DMS79 (cell line): ENCODE measurements around the gene RBM20.

Source experiments
- DNase-seq: peaks from one replicate; lab custom pipeline; 2025; lab: John Stamatoyannopoulos, UW

RBM20 gene

GRCh38 chr10:110789604-110790433 is 145.7 kb downstream of the RBM20 start:
- DNase-seq: no peak

GRCh38 chr10:110790913-110791506 is 146.9 kb downstream of the RBM20 start:
- DNase-seq: no peak

GRCh38 chr10:110791541-110792073 is 147.5 kb downstream of the RBM20 start:
- no peak for DNase-seq

- DNase-seq: no peak
These were observed 148.5 kb downstream of the RBM20 start for GRCh38 chr10:110792476-110793125.

GRCh38 chr10:110793128-110793812 is 149.1 kb downstream of the RBM20 start:
- DNase-seq: peak; percentile 68

GRCh38 chr10:110793886-110794285 is 149.8 kb downstream of the RBM20 start:
- DNase-seq: peak; percentile 68

GRCh38 chr10:110794808-110795207 is 150.7 kb downstream of the RBM20 start:
- peak; percentile 93 for DNase-seq

- DNase-seq: no peak
These were observed 153.3 kb downstream of the RBM20 start for GRCh38 chr10:110797416-110797815.

GRCh38 chr10:110798340-110798739 is 154.2 kb downstream of the RBM20 start:
- no peak for DNase-seq

GRCh38 chr10:110802090-110802489 is 158.0 kb downstream of the RBM20 start:
- DNase-seq: no peak

GRCh38 chr10:110802551-110803238 is 158.6 kb downstream of the RBM20 start:
- DNase-seq: peak; percentile 76

GRCh38 chr10:110803239-110803749 is 159.2 kb downstream of the RBM20 start:
- no peak for DNase-seq

GRCh38 chr10:110803830-110804338 is 159.7 kb downstream of the RBM20 start:
- DNase-seq: no peak

- DNase-seq: no peak
These were observed 160.2 kb downstream of the RBM20 start for GRCh38 chr10:110804376-110804775.

GRCh38 chr10:110805292-110805691 is 161.2 kb downstream of the RBM20 start:
- DNase-seq: no peak

- DNase-seq: no peak
These were observed 162.2 kb downstream of the RBM20 start for GRCh38 chr10:110806335-110806734.

- DNase-seq: no peak
These were observed 164.0 kb downstream of the RBM20 start for GRCh38 chr10:110808123-110808522.

- DNase-seq: no peak
These were observed 164.5 kb downstream of the RBM20 start for GRCh38 chr10:110808615-110809014.

GRCh38 chr10:110810625-110811024 is 166.5 kb downstream of the RBM20 start:
- DNase-seq: no peak

- no peak for DNase-seq
These were observed 167.8 kb downstream of the RBM20 start for GRCh38 chr10:110811791-110812581.
